HG03135 (cell line): ENCODE data around the gene RPA1.

Experiments
- ATAC-seq: cut with Tn5 transposase; IDR thresholded peaks from one replicate; pipeline ENCODE4 v1.9.1; 2021; ENCODE audit warnings: mild to moderate bottlenecking, moderate library complexity; ENCODE audit not compliant: unreplicated experiment

RPA1 gene

GRCh38 chr17:1907909-1908698 is 78.3 kb downstream of the RPA1 start:
- ATAC-seq = no peak

- ATAC-seq = no peak
These were observed 79.0 kb downstream of the RPA1 start for GRCh38 chr17:1908699-1909309.

GRCh38 chr17:1909985-1910384 is 80.2 kb downstream of the RPA1 start:
- no peak for ATAC-seq

GRCh38 chr17:1912146-1912545 is 82.3 kb downstream of the RPA1 start:
- ATAC-seq = no peak

GRCh38 chr17:1913702-1914101 is 83.9 kb downstream of the RPA1 start:
- ATAC-seq = no peak

- ATAC-seq = no peak
These were observed 84.9 kb downstream of the RPA1 start for GRCh38 chr17:1914661-1915083.

- ATAC-seq = no peak
These were observed 86.1 kb downstream of the RPA1 start for GRCh38 chr17:1915889-1916288.

- ATAC-seq = no peak
These were observed 86.5 kb downstream of the RPA1 start for GRCh38 chr17:1916316-1916715.

- ATAC-seq = no peak
These were observed 87.3 kb downstream of the RPA1 start for GRCh38 chr17:1916963-1917715.

- no peak for ATAC-seq
These were observed 88.7 kb downstream of the RPA1 start for GRCh38 chr17:1918346-1919162.

GRCh38 chr17:1919201-1919600 is 89.4 kb downstream of the RPA1 start:
- no peak for ATAC-seq

- ATAC-seq = no peak
These were observed 91.1 kb downstream of the RPA1 start for GRCh38 chr17:1920948-1921351.

- no peak for ATAC-seq
These were observed 99.2 kb downstream of the RPA1 start for GRCh38 chr17:1928976-1929375.

- ATAC-seq = no peak
These were observed 100.5 kb downstream of the RPA1 start for GRCh38 chr17:1930337-1930645.

- no peak for ATAC-seq
These were observed 102.2 kb downstream of the RPA1 start for GRCh38 chr17:1931844-1932579.

GRCh38 chr17:1933875-1934715 is 104.3 kb downstream of the RPA1 start:
- ATAC-seq = no peak

- ATAC-seq = no peak
These were observed 105.1 kb downstream of the RPA1 start for GRCh38 chr17:1934901-1935300.

- no peak for ATAC-seq
These were observed 107.0 kb downstream of the RPA1 start for GRCh38 chr17:1936766-1937165.

GRCh38 chr17:1937461-1937860 is 107.7 kb downstream of the RPA1 start:
- no peak for ATAC-seq
